ENCODE data around the gene FBLN1. TPM values are rescaled to one million over a fixed set of nuclear protein-coding genes. Genes with fewer than 3 reads are reported as not detected.
A peak's percentile ranks its signal among the peaks of the same experiment; 100 is the strongest.

Gene FBLN1
- total and polyA plus RNA-seq, 8 donors: 38.8 to 416 (median 114) TPM

GRCh38 chr22:45529971-45530575 lies 27.4 kb downstream of the FBLN1 start:
- H3K27ac ChIP-seq: peak overlapping the region in 4 of 5 donors; percentile 10 to 76 (median 67)
- intact Hi-C loops (cut with DNase I; ENCODE audit: low total_unique reads): no loop called here
- no peaks in the 10 kb centered on the region for H3K27me3 ChIP-seq
- peaks cover 0 to 55% (median 27%) of the 10 kb centered on the region in 4 donors for H3K4me1 ChIP-seq
- H3K36me3 ChIP-seq: peaks cover 0 to 15% (median 0%) of the 10 kb centered on the region in 4 donors
- TF ChIP-seq CTCF (IDR thresholded peaks at IDR 0.05) (no peak), POLR2AphosphoS5 (IDR thresholded peaks at IDR 0.05) (peak in 1 of 3 donors; percentile 26)
- no peaks in the 10 kb centered on the region for H3K9me3 ChIP-seq
- no peak for DNase-seq
- WGBS, 5 donors: 76 to 85% (median 80%) methylated on average over 11 of the region's 11 CpGs
- H3K4me3 ChIP-seq: no peak overlapping the region

GRCh38 chr22:45531441-45532234 lies 29.0 kb downstream of the FBLN1 start:
- WGBS, 5 donors: 57 to 70% (median 63%) methylated on average over 7 to 9 of the region's 9 CpGs
- Histone ChIP-seq H3K4me1 (peaks cover 0 to 54% (median 29%) of the 10 kb centered on the region in 4 donors), H3K9me3 (no peaks in the 10 kb centered on the region), H3K36me3 (peaks cover 0 to 7% (median 0%) of the 10 kb centered on the region in 4 donors), H3K4me3 (no peak overlapping the region), H3K27me3 (no peaks in the 10 kb centered on the region), H3K27ac (peak overlapping the region in 3 of 5 donors; percentile 21 to 30 (median 23))
- no peak for DNase-seq
- intact Hi-C loops (cut with DNase I; ENCODE audit: low total_unique reads): no loop called here
- TF ChIP-seq CTCF (IDR thresholded peaks at IDR 0.05) (no peak), POLR2AphosphoS5 (IDR thresholded peaks at IDR 0.05) (no peak), POLR2A (IDR thresholded peaks at IDR 0.05) (no peak), EP300 (IDR thresholded peaks at IDR 0.05) (no peak)

GRCh38 chr22:45532235-45532631 lies 29.6 kb downstream of the FBLN1 start:
- intact Hi-C loops (cut with DNase I; ENCODE audit: low total_unique reads): no loop called here
- WGBS, 5 donors: 52 to 65% (median 61%) methylated on average over 2 to 3 of the region's 3 CpGs
- Histone ChIP-seq H3K27me3 (no peaks in the 10 kb centered on the region), H3K36me3 (peaks cover 0 to 7% (median 0%) of the 10 kb centered on the region in 4 donors), H3K9me3 (no peaks in the 10 kb centered on the region), H3K4me1 (peaks cover 0 to 57% (median 31%) of the 10 kb centered on the region in 4 donors), H3K4me3 (no peak overlapping the region), H3K27ac (peak overlapping the region in 3 of 5 donors; percentile 21 to 30 (median 23))
- DNase-seq: no peak
- TF ChIP-seq CTCF (IDR thresholded peaks at IDR 0.05) (no peak), POLR2A (IDR thresholded peaks at IDR 0.05) (no peak), EP300 (IDR thresholded peaks at IDR 0.05) (no peak), POLR2AphosphoS5 (IDR thresholded peaks at IDR 0.05) (no peak)

GRCh38 chr22:45533703-45534102 lies 31.0 kb downstream of the FBLN1 start:
- Histone ChIP-seq H3K4me3 (no peak overlapping the region), H3K36me3 (peaks cover 0 to 7% (median 0%) of the 10 kb centered on the region in 4 donors), H3K27me3 (no peaks in the 10 kb centered on the region), H3K27ac (peak overlapping the region in 2 of 5 donors; percentile 14 to 30), H3K9me3 (no peaks in the 10 kb centered on the region), H3K4me1 (peaks cover 12 to 61% (median 35%) of the 10 kb centered on the region in 4 donors)
- no peak for TF ChIP-seq EP300 (IDR thresholded peaks at IDR 0.05)
- intact Hi-C loops (cut with DNase I; ENCODE audit: low total_unique reads): no loop called here
- DNase-seq: no peak
- 75 to 90% (median 84%) methylated on average over 12 to 17 of the region's 17 CpGs for WGBS, 5 donors

Measured in stomach (tissue), 9 donors.